NCI-H345 treated with DMSO at 0.1 percent for 48 hours (cell line): ENCODE results near the gene SLC29A3.
A peak's percentile ranks its signal among the peaks of the same experiment; 100 is the strongest.

Experiments
- DNase-seq: peaks from one replicate; lab custom pipeline; 2025; ENCODE audit not compliant: unreplicated experiment; lab: John Stamatoyannopoulos, UW

The SLC29A3 gene

GRCh38 chr10:71320592-71320991 lies 1.5 kb downstream of the SLC29A3 start:
- DNase-seq = no peak

GRCh38 chr10:71321386-71321785 lies 2.3 kb downstream of the SLC29A3 start:
- DNase-seq = no peak

GRCh38 chr10:71323407-71323806 lies 4.3 kb downstream of the SLC29A3 start:
- no peak for DNase-seq

DNA sequence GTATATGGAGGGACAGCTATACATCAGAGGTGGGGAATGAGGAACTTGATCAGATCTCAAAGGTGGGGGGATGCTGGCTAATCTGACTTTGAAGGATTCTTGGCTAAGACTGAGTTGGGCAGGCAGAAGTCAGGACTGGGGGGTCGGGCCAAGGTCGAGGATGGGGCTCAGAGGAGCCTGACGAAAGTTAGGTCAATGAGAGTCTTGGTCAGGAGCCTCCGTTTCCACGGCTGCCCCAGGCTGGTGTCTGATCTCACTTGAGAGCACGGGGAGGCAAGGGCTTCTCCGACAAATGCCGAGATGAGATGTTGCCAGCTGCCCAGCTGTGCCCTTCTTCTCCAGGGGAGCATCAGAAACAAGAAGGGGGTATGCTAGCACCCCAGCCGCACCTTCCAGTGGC lies 5.7 kb downstream of the SLC29A3 start:
- DNase-seq = no peak

GRCh38 chr10:71325267-71325666 lies 6.2 kb downstream of the SLC29A3 start:
- no peak for DNase-seq

GRCh38 chr10:71326464-71326881 lies 7.4 kb downstream of the SLC29A3 start:
- DNase-seq = peak; percentile 47

- DNase-seq = no peak
Measured at GRCh38 chr10:71330789-71331404, 11.8 kb downstream of the SLC29A3 start.

DNA sequence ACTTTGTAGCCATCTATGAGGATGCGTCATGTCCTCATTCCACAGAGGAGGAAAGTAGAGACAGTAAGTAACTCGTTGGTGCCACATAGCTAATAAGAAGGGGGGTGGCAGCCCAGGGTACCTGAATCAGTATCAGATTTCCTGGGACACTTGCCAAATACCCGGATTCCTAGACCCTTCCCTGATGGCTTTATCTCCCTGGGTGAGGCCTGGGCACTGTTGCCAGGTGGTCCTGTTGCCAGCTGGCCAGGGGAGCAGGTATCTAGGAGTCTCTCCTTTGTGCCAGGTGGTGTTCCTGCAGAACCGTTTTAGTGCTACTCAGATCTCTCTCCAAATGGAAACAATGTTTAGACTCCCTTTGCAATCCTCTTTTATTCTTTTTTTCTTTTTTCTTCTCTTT lies 12.7 kb downstream of the SLC29A3 start:
- DNase-seq = peak; percentile 35

DNA sequence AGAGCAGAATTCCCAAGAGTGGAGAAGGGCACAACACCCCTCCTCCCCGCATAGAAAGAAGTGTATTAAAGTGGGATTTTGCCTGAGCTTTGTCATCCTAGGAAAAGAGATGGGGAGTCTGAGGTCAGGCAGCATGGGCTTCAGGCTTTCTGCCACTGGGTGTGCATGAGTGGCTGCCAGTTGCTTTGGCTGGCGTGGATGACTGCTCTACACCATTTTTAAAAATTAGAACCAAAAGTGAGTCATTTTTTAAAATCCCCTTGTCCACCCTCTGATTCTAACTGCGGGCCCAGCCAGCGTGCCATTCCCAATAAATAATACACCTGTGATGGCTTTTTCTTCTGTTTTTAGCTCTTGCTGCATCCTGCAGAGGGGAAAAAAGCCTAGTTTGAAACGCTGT lies 13.4 kb downstream of the SLC29A3 start:
- no peak for DNase-seq

GRCh38 chr10:71333129-71333887 lies 14.2 kb downstream of the SLC29A3 start:
- DNase-seq = peak; percentile 41

DNA sequence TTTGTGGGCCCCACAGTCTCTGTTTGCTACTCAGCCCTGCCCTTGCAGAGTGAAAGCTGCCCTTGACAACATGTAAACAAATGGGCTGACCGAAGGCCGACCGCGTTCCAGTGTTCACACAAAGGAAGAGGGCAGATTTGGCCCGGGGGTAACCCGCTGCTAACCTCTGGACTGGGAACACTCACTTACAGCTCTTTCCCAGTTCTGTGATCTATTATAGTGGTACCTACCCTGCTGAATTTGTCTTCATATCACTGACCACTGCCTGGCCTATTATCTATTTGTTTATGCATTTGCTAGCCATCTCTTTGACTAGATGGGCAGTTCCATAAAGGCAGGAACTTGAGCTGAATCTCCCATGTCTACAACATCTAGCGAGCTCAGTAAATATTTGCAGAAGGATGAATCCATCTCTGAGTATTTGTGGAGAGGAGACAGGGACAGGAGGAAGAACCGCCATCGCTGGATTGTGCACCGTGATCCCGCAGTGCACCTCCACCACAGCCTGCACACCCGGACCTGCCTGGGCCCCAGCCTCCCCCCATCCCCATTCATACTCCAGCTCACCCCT lies 15.2 kb downstream of the SLC29A3 start:
- no peak for DNase-seq

DNA sequence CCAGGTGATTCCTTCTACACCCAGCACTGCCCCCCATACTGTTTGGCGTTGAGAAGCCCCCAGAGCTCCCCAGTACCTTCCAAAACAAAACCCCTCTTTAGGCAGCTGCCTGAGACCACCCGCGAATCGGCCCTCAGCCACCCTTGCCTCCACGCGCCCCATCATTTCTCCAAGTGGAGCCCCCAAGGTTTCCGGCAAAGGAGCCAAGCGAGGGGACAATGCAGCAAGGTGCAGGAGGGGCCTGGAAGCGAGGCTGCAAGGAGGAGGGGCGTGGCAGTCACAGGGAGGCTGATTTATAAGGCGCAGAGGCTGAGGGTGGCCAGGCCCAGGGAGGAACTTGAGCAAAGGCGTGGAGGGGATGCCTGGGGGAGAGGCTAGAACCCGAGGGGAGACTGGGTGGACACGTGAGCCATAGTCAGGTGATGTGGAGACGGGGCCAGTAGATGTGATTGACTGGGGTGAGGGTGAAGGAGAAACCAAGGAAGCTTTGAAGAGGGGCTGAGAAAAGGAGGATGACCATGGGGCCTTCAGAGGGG lies 16.2 kb downstream of the SLC29A3 start:
- DNase-seq = no peak

GRCh38 chr10:71336632-71337031 lies 17.6 kb downstream of the SLC29A3 start:
- no peak for DNase-seq

DNA sequence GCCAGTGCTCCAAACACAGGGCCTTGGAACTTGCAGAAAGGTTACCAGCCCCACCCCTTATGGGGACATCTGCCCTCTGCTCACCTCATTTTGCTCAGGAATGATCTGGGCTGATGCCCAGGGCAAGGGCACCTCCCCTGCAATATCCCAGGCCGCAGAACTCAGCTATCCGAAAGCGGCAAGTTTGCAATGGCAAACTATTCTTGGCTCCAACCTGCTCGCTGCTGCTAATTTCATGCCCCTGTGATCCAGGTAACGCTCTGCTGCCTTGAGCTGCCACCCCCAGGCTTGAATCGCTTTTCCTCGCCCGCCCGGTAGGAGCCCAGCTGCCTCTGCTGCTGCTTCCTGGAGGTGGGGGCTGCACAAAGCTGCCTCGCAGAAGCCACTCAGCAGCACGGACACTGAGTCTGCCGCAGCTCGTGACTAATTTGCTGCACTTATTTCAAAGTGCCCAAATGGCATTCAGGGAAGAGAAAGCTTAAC lies 18.2 kb downstream of the SLC29A3 start:
- no peak for DNase-seq

DNA sequence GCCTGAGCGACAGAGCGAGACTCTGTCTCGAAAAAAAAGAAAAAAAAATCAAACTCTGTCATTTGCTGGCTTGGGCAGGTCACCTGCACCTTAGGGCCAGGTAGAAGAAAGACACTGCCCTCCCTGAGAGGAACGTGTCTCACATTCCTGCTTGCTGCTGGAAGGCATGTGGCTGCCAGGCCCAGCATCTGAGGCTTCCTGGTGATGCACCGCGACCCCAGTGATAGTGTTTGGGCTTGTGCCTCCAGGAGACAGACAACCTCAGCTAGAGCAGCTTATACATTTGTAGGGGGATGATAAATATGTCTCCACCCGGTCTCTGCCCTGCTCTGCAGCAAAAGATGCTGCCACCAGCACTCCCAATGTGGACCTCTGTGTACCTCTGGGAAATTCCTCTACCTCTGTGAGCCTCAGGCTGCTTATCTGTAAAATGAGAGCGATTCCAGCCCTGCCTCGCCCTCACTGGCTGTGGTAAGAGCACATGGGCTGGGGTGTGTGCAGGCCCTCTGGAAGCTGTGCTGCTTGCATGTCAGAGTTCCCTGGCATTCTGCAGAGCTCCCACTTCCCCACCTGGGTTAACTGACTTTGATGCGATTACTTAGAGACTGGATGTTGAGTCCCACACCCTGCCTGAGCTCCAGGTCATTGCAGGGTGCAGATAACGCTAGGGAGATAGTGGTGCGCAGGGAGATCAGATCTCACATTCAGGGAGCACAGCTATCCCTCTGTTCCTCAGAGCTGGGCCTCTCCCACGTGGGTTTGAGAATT lies 19.9 kb downstream of the SLC29A3 start:
- no peak for DNase-seq

DNA sequence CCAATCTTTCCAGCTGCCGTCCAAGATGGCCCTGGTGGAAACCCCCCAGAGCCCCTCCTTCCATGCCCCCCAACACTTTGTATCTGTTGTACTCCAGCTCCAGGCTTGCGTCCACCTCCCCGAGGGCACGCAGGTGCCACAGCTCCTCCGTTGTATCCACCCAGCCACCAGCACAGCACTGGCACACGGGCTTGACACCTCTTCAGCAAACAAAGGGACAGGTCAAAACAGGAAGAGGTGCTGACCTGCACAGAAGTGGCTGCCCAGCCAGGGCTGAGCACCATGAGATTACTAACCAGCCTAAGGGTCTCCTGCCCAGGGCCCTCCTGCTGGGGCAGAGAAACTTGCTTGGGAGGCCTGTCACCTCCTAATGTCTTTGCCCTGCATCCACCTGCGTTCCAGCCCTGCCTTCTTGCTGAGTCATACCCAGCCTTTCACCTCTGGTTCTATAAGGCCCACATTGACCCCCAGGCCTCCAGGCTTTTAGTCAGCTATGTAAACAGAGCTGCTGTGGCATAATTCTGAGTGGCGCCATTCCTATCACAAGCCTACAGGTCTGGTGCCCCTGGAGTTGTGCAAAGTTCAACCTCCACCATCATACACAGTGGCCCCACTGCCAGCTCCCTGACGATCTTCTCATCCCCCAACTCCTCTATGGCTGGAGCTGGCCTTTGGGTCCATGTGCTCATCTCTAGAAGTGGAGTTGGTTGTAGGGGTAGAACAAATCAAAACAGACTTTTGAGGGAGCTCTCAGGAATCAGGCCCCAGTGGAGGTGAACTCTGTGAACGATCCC lies 20.9 kb downstream of the SLC29A3 start:
- DNase-seq = no peak

GRCh38 chr10:71342573-71343391 lies 23.7 kb downstream of the SLC29A3 start:
- DNase-seq = no peak

- DNase-seq = no peak
Measured at GRCh38 chr10:71343392-71343773, 24.3 kb downstream of the SLC29A3 start.

DNA sequence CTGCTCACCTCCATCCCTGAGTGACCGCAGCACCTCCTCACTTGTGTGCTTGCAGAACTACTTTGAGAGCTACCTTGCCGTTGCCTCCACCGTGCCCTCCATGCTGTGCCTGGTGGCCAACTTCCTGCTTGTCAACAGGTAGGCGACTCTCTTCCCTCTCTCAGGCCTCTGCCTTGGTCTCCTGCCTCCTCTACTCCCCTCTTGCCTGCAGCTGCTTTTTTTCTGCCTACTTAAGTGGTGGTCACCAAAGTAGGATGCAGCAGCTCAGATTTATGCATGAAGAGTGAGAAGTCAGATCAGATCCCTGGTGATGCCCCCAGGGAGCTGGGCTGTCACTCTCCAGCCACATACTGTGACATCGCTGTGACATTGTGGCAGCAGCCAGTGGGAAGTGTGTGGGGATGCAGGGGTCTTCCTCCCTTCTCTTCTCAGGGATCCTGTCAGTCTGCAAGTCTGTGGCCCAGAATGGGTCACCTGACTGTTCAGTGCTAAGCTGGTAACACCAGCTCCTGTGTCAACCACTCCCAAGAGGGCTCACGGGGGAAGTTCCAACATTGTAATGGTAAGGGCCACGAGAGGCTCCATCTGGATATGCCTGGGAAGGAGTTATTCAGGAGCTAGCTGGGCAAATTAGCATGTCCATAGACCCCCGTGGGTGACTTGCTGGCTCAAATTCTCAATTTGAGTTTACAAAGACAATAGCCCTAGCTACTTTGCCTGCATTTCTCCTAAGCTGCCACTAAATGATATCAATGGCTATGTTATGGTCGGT lies 25.3 kb downstream of the SLC29A3 start:
- no peak for DNase-seq
